HCT116 (cell line): Measurements from ENCODE around the gene F13A1. TPM values are rescaled to one million over a fixed set of nuclear protein-coding genes. Genes with fewer than 3 reads are reported as not detected.

Source experiments
- ATAC-seq: fragments of 200-7000 bp; cut with Tn5 transposase; 2 replicates; pipeline ENCODE4 v1.9.1; 2020; ENCODE audit warnings: mild to moderate bottlenecking, moderate library complexity
- BruUV-seq: library from RNA; stranded (reverse); fragments of 400-500 nt; replicated peaks from 2 replicates; lab custom pipeline; 2021; lab: Mats Ljungman, UMichigan
- CTCF ChIA-PET: fragments of 300-600 bp; sonication (Branson Sonifier 250); formaldehyde crosslinking; loops from one replicate; lab custom pipeline; 2021; ENCODE audit warnings: antibody characterized with exemption; lab: Charles Lee
- POLR2A ChIA-PET: fragments of 300-600, 350-600 bp; sonication (Branson Sonifier 250); formaldehyde crosslinking; loops from one replicate; lab custom pipeline; 2021; ENCODE audit warnings: antibody characterized with exemption; lab: Charles Lee
- RAD21 ChIA-PET, 2 experiments: fragments of 300-600 bp; sonication (Branson Sonifier 250); formaldehyde crosslinking; loops; one replicate each; lab custom pipeline; 2023; ENCODE audit warnings: low total read pairs in 2 of 2; ENCODE audit not compliant: uncharacterized antibody in 2 of 2, unreplicated experiment in 2 of 2, low non-redundant PET in 1 of 2; lab: Charles Lee
- DNase-seq: peaks from one replicate; pipeline ENCODE4 v3.0.0-alpha.2; 2010; ENCODE audit warnings: low read depth, low spot score
- H2AFZ ChIP-seq: fragments of 200-600 bp; shearing (Covaris generic), sonication (generic); 2 replicates; pipeline ENCODE4 v1.6.1; 2017; ENCODE audit warnings: low read depth, mixed run types, mixed read lengths, antibody characterized with exemption, low read length; ENCODE audit not compliant: poor library complexity, severe bottlenecking
- H3K27ac ChIP-seq: 2 replicates; pipeline ENCODE4 v1.5.1; 2012; ENCODE audit warnings: low read depth, low read length
- H3K27me3 ChIP-seq: fragments of 200-600 bp; sonication (generic); 2 replicates; pipeline ENCODE4 v1.6.1; 2016; ENCODE audit warnings: mixed run types, low read length, mixed read lengths; ENCODE audit not compliant: insufficient read depth
- H3K36me3 ChIP-seq, 2 experiments: fragments of 200-500 bp in 1 of 2; fragments of 200-600 bp in 1 of 2; sonication (Bioruptor generic) in 1 of 2; sonication (generic) in 1 of 2; 2 replicates each; pipeline versions ENCODE4 v1.5.1 to v1.6.1; 2014 to 2016; ENCODE audit warnings: low read length in 2 of 2, inconsistent platforms in 1 of 2, mixed read lengths in 1 of 2, mixed run types in 1 of 2; ENCODE audit not compliant: insufficient read depth in 2 of 2, control insufficient read depth in 1 of 2
- H3K4me1 ChIP-seq, 2 experiments: fragments of 200-600 bp in 1 of 2; sonication (generic) in 1 of 2; 2 replicates each; pipeline versions ENCODE4 v1.5.1 to v1.6.1; 2012 to 2017; ENCODE audit warnings: low read length in 2 of 2, inconsistent platforms in 1 of 2, mild to moderate bottlenecking in 1 of 2, mixed read lengths in 1 of 2, mixed run types in 1 of 2, moderate library complexity in 1 of 2; ENCODE audit not compliant: insufficient read depth in 2 of 2, control insufficient read depth in 1 of 2
- H3K4me2 ChIP-seq: fragments of 200-600 bp; sonication (generic); 2 replicates; pipeline ENCODE4 v1.6.1; 2017; ENCODE audit warnings: mixed run types, low read length, mixed read lengths
- H3K4me3 ChIP-seq, 2 experiments: fragments of 200-600 bp in 1 of 2; sonication (generic) in 1 of 2; replicated peaks in 1 of 2; 2 replicates each; pipeline ENCODE4 v1.5.1; 2011 to 2016; ENCODE audit warnings: low read length in 2 of 2, control low read depth in 1 of 2, low read depth in 1 of 2, mild to moderate bottlenecking in 1 of 2, mixed read lengths in 1 of 2, mixed run types in 1 of 2
- H3K79me2 ChIP-seq: fragments of 200-600 bp; sonication (generic); 2 replicates; pipeline ENCODE4 v1.6.1; 2017; ENCODE audit warnings: mild to moderate bottlenecking, mixed run types, low read length, moderate library complexity, mixed read lengths; ENCODE audit not compliant: insufficient read depth
- H3K9ac ChIP-seq: fragments of 200-600 bp; sonication (generic); 2 replicates; pipeline ENCODE4 v1.6.1; 2016; ENCODE audit warnings: low read length, mixed read lengths
- H3K9me2 ChIP-seq: fragments of 200-600 bp; sonication (generic), shearing (Covaris generic); 2 replicates; pipeline ENCODE4 v1.6.1; 2017; ENCODE audit warnings: mixed run types, mild to moderate bottlenecking, moderate library complexity; ENCODE audit not compliant: insufficient read depth
- H3K9me3 ChIP-seq, 2 experiments: fragments of 200-500 bp in 1 of 2; fragments of 200-600 bp in 1 of 2; sonication (Bioruptor generic) in 1 of 2; sonication (generic) in 1 of 2; 2 replicates each; pipeline ENCODE4 v1.6.1; 2014 to 2017; ENCODE audit warnings: low read length in 2 of 2, mixed read lengths in 2 of 2, inconsistent platforms in 1 of 2, low read depth in 1 of 2, mild to moderate bottlenecking in 1 of 2, mixed run types in 1 of 2, moderate library complexity in 1 of 2; ENCODE audit not compliant: control insufficient read depth in 1 of 2, insufficient read depth in 1 of 2
- H4K20me1 ChIP-seq: fragments of 200-600 bp; sonication (generic), shearing (Covaris generic); 2 replicates; pipeline ENCODE4 v1.6.1; 2017; ENCODE audit warnings: mixed run types, mild to moderate bottlenecking, moderate library complexity; ENCODE audit not compliant: insufficient read depth
- EGR1 ChIP-seq: IDR thresholded peaks from 2 replicates; pipeline ENCODE4 v1.6.1; 2012; ENCODE audit warnings: low read depth
- ELF1 ChIP-seq: IDR thresholded peaks from 2 replicates; pipeline ENCODE4 v1.6.1; 2012; ENCODE audit warnings: low read depth, borderline replicate concordance
- EZH2 ChIP-seq: fragments of 200-600 bp; sonication (generic); IDR thresholded peaks from 2 replicates; pipeline ENCODE4 v1.6.1; 2017; ENCODE audit warnings: antibody characterized with exemption, mixed run types
- JUND ChIP-seq: IDR thresholded peaks from 2 replicates; pipeline ENCODE4 v1.6.1; 2012
- POLR2AphosphoS5 ChIP-seq: IDR thresholded peaks from 2 replicates; pipeline ENCODE4 v1.6.1; 2011; ENCODE audit warnings: mild to moderate bottlenecking, low read depth, low read length, moderate library complexity
- RAD21 ChIP-seq: IDR thresholded peaks from 2 replicates; pipeline ENCODE4 v1.6.1; 2012; ENCODE audit warnings: low read depth, mild to moderate bottlenecking
- SP1 ChIP-seq: IDR thresholded peaks from 2 replicates; pipeline ENCODE4 v1.6.1; 2012; ENCODE audit warnings: low read depth
- SRF ChIP-seq: IDR thresholded peaks from 2 replicates; pipeline ENCODE4 v1.6.1; 2012; ENCODE audit warnings: low read depth
- ZFX ChIP-seq: fragments of 450-650 bp; IDR thresholded peaks from 2 replicates; pipeline ENCODE4 v1.6.1; 2017
- intact Hi-C: fragments of 100-400 bp; cut with micrococcal nuclease; formaldehyde crosslinking; loops from 2 replicates; pipeline ENCODE4 v1.10.0; 2022
- total RNA-seq: library from RNA; stranded (reverse); gene quantifications from one replicate; pipeline ENCODE4 v1.2.1, GENCODE V29; 2021; ENCODE audit not compliant: unreplicated experiment
- TF ChIP-seq, protein P1 (sequence below): IDR thresholded peaks from 2 replicates; pipeline ENCODE4 v1.6.1; 2012; ENCODE audit warnings: low read depth
- TF ChIP-seq, protein P2 (sequence below): IDR thresholded peaks from 2 replicates; pipeline ENCODE4 v1.6.1; 2011; ENCODE audit warnings: mild to moderate bottlenecking, low read length, moderate library complexity; ENCODE audit not compliant: insufficient replicate concordance; ENCODE audit errors: extremely low read depth

F13A1 gene
- total RNA-seq, 1 experiment from 2014 or later = 0.34 TPM

DNA sequence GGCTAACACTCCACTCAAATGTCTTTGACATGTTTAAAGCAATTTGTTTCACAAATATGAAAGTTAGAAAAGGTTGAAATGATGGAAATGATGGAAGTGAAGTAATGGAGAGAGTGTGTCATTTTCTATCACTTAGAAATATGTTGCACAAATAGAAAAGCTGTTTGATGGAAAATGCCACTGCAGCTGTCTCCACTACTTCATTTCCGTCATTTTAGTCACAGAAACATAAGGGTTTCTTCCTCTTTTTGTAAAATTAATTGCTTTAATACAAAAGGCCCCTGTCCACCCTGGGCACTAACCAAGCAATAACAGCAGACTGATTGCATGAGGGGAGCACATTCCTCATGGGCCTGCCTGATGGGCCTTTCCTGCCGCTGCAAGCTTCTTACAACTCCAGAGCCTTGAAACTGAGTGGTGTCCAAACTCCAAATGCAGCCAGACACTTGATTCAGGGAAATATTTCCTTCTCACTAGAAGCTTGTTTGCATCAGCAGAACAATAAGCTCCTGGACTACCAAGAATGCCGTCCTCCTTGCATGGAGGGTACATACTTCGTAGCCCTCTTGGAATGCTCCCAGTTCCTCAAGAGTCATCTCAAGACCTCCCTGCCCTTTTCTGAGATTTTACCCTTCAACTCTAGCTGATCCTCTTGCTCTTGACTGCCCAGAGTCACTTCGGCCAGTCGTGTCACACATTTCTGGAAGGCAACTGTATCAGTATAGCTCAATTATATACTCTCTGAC, 36.1 kb downstream of the F13A1 start (continued):
- TF ChIP-seq EGR1 = no peak
- TF ChIP-seq, protein P1, sequence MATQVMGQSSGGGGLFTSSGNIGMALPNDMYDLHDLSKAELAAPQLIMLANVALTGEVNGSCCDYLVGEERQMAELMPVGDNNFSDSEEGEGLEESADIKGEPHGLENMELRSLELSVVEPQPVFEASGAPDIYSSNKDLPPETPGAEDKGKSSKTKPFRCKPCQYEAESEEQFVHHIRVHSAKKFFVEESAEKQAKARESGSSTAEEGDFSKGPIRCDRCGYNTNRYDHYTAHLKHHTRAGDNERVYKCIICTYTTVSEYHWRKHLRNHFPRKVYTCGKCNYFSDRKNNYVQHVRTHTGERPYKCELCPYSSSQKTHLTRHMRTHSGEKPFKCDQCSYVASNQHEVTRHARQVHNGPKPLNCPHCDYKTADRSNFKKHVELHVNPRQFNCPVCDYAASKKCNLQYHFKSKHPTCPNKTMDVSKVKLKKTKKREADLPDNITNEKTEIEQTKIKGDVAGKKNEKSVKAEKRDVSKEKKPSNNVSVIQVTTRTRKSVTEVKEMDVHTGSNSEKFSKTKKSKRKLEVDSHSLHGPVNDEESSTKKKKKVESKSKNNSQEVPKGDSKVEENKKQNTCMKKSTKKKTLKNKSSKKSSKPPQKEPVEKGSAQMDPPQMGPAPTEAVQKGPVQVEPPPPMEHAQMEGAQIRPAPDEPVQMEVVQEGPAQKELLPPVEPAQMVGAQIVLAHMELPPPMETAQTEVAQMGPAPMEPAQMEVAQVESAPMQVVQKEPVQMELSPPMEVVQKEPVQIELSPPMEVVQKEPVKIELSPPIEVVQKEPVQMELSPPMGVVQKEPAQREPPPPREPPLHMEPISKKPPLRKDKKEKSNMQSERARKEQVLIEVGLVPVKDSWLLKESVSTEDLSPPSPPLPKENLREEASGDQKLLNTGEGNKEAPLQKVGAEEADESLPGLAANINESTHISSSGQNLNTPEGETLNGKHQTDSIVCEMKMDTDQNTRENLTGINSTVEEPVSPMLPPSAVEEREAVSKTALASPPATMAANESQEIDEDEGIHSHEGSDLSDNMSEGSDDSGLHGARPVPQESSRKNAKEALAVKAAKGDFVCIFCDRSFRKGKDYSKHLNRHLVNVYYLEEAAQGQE = no peak

DNA sequence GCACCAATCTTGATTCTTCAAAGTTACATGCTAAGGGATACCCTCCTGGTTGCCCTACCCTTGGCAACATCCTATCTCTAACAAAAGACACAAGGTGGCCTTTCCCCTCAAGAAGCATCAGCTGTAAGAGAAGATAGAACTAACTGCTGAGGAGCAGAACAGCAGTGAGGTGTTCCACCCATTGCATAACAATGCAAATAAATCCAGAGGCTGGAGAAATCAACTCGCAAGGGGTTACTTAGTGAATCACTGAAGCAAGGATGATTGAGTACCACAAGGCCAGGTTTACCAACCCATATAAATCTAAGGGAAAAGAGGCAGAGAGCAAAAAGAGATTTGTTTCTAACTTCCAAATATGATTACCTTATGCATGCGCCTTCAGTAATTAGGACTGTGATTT, 36.7 kb downstream of the F13A1 start:
- TF ChIP-seq RAD21 (no peak), SRF (no peak), EGR1 (no peak), JUND (no peak), ELF1 (no peak), EZH2 (no peak), POLR2AphosphoS5 (no peak), SP1 (no peak), ZFX (no peak)
- TF ChIP-seq, protein P2, sequence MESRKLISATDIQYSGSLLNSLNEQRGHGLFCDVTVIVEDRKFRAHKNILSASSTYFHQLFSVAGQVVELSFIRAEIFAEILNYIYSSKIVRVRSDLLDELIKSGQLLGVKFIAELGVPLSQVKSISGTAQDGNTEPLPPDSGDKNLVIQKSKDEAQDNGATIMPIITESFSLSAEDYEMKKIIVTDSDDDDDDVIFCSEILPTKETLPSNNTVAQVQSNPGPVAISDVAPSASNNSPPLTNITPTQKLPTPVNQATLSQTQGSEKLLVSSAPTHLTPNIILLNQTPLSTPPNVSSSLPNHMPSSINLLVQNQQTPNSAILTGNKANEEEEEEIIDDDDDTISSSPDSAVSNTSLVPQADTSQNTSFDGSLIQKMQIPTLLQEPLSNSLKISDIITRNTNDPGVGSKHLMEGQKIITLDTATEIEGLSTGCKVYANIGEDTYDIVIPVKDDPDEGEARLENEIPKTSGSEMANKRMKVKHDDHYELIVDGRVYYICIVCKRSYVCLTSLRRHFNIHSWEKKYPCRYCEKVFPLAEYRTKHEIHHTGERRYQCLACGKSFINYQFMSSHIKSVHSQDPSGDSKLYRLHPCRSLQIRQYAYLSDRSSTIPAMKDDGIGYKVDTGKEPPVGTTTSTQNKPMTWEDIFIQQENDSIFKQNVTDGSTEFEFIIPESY = no peak
- TF ChIP-seq, protein P1 = no peak
- Histone ChIP-seq H3K4me2 (no peak overlapping the region), H3K9me2 (no peaks in the 10 kb centered on the region), H4K20me1 (no peaks in the 10 kb centered on the region), H3K4me1 (no peaks in the 10 kb centered on the region), H3K36me3 (no peaks in the 10 kb centered on the region), H3K27me3 (peaks cover 29% of the 10 kb centered on the region), H3K4me3 (no peak overlapping the region), H3K9me3 (no peaks in the 10 kb centered on the region), H2AFZ (no peak overlapping the region), H3K9ac (no peak overlapping the region), H3K79me2 (no peaks in the 10 kb centered on the region), H3K27ac (no peak overlapping the region)
- POLR2A ChIA-PET = no interaction called here
- intact Hi-C loops = no loop called here
- RAD21 ChIA-PET = no interaction called here
- BruUV-seq = no TSS peak
- no peak for DNase-seq
- CTCF ChIA-PET = no interaction called here
- no peak for ATAC-seq
